ENCODE measurements around the gene EPHA4.

DNA sequence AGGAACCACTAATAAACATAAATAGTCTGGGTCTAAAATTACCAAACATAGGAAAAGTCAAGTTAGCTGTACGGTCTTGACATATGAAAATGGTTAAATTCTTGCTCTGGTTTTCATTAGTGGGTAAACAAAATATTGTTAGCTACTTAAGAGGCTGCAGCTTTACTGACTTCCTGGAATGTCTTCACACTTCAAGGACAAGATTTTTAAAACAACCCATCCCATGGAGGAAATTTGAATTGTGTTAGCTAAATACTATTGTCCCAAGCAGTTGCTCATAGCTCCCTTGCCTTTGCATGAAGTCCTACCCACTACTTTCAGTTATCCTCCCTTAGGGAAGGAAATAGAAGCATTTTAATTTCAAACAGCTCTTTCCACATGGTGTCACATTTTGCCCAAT lies 128.5 kb downstream of the EPHA4 start:
- no peak for TF ChIP-seq GATA3 (IDR thresholded peaks at IDR 0.05; ENCODE audit: low read depth, low read length)
- no peak for TF ChIP-seq GATA2 (IDR thresholded peaks at IDR 0.05; ENCODE audit: low read depth, low read length)
